HepG2 (cell line): ENCODE results near the gene COL18A1. TPM values are rescaled to one million over a fixed set of nuclear protein-coding genes. Genes with fewer than 3 reads are reported as not detected.

Source experiments
- ARID2 ChIP-seq: sonication (generic); formaldehyde crosslinking; IDR thresholded peaks from 2 replicates; pipeline ENCODE4 v1.8.1; 2022; ENCODE audit warnings: mild to moderate bottlenecking, missing genetic modification reagents, borderline replicate concordance
- BORCS8-MEF2B ChIP-seq: sonication (generic); formaldehyde crosslinking; IDR thresholded peaks from 2 replicates; pipeline ENCODE4 v1.8.0; 2022; ENCODE audit warnings: mild to moderate bottlenecking, missing genetic modification reagents
- CCAR2 ChIP-seq: fragments of 200-400 bp; formaldehyde crosslinking; optimal IDR thresholded peaks from 2 replicates; pipeline ENCODE3; 2018; ENCODE audit warnings: low read depth, mild to moderate bottlenecking, low read length, moderate library complexity
- DR1 ChIP-seq: sonication (generic); formaldehyde crosslinking; IDR thresholded peaks from 2 replicates; pipeline ENCODE4 v1.8.0; 2021; ENCODE audit warnings: mild to moderate bottlenecking, missing genetic modification reagents, inconsistent platforms
- EP300 ChIP-seq, 3 experiments: sonication (generic) in 1 of 3; formaldehyde crosslinking in 1 of 3; IDR thresholded peaks; 2 replicates each; pipeline versions ENCODE4 v1.5.1 to v1.6.1; 2011 to 2020; ENCODE audit warnings: low read depth in 2 of 3, low read length in 2 of 3, borderline replicate concordance in 1 of 3, improper control_type of control experiment in 1 of 3, mild to moderate bottlenecking in 1 of 3, missing genetic modification reagents in 1 of 3, moderate library complexity in 1 of 3
- FLYWCH1 ChIP-seq: sonication (generic); formaldehyde crosslinking; IDR thresholded peaks from 2 replicates; pipeline ENCODE4 v1.8.1; 2023; ENCODE audit warnings: mild to moderate bottlenecking, missing genetic modification reagents
- GABPA ChIP-seq, 2 experiments: IDR thresholded peaks; 2 replicates each; pipeline ENCODE4 v1.6.1; 2011 to 2016; ENCODE audit warnings: low read depth in 2 of 2, low read length in 1 of 2, missing biosample characterization in 1 of 2, missing genetic modification characterization in 1 of 2
- GABPB1 ChIP-seq: IDR thresholded peaks from 2 replicates; pipeline ENCODE4 v1.6.1; 2016; ENCODE audit warnings: mild to moderate bottlenecking, missing genetic modification reagents, moderate library complexity, missing compliant biosample characterization
- GFI1 ChIP-seq: sonication (generic); formaldehyde crosslinking; IDR thresholded peaks from 2 replicates; pipeline ENCODE4 v1.5.0; 2020; ENCODE audit warnings: missing genetic modification reagents, mild to moderate bottlenecking, borderline replicate concordance
- HNRNPLL ChIP-seq: fragments of 200-400 bp; formaldehyde crosslinking; IDR thresholded peaks from 2 replicates; pipeline ENCODE4 v1.6.1; 2017; ENCODE audit warnings: mild to moderate bottlenecking, low read depth, low read length; ENCODE audit not compliant: poor library complexity, severe bottlenecking
- KDM3A ChIP-seq: IDR thresholded peaks from 2 replicates; pipeline ENCODE4 v1.6.1; 2018; ENCODE audit warnings: low read depth, missing compliant biosample characterization
- MLLT10 ChIP-seq: sonication (generic); formaldehyde crosslinking; IDR thresholded peaks from 2 replicates; pipeline ENCODE4 v1.4.0; 2020; ENCODE audit warnings: missing genetic modification reagents
- RARA ChIP-seq: IDR thresholded peaks from 2 replicates; pipeline ENCODE4 v1.6.1; 2016; ENCODE audit warnings: missing genetic modification reagents, missing compliant biosample characterization
- RBM39 ChIP-seq: fragments of 200-400 bp; formaldehyde crosslinking; IDR thresholded peaks from one replicate; pipeline ENCODE4 v1.6.1; 2018; ENCODE audit warnings: antibody characterized with exemption, mild to moderate bottlenecking, low read depth, low read length; ENCODE audit not compliant: poor library complexity, severe bottlenecking
- SIX4 ChIP-seq: sonication (generic); formaldehyde crosslinking; IDR thresholded peaks from 2 replicates; pipeline ENCODE4 v1.4.0; 2020; ENCODE audit warnings: missing genetic modification reagents
- TAF1 ChIP-seq: sonication (generic); formaldehyde crosslinking; IDR thresholded peaks from 2 replicates; pipeline ENCODE4 v1.4.0; 2020; ENCODE audit warnings: missing genetic modification reagents
- TBL1XR1 ChIP-seq: fragments of 150-350 bp; IDR thresholded peaks from 2 replicates; pipeline ENCODE4 v1.6.1; 2014; ENCODE audit warnings: borderline replicate concordance, low read length; ENCODE audit not compliant: partially characterized antibody
- ZBTB7A ChIP-seq: sonication (generic); formaldehyde crosslinking; IDR thresholded peaks from 2 replicates; pipeline ENCODE4 v1.8.0; 2022; ENCODE audit warnings: mild to moderate bottlenecking, missing genetic modification reagents
- ZNF143 ChIP-seq: sonication (generic); formaldehyde crosslinking; IDR thresholded peaks from 2 replicates; pipeline ENCODE4 v1.4.0; 2020; ENCODE audit warnings: missing genetic modification reagents
- ZNF160 ChIP-seq: sonication (generic); formaldehyde crosslinking; IDR thresholded peaks from 2 replicates; pipeline ENCODE4 v1.8.0; 2022; ENCODE audit warnings: mild to moderate bottlenecking, inconsistent platforms, missing genetic modification reagents
- ZNF232 ChIP-seq: sonication (generic); formaldehyde crosslinking; IDR thresholded peaks from 2 replicates; pipeline ENCODE4 v1.4.0; 2020; ENCODE audit warnings: missing genetic modification reagents, borderline replicate concordance
- ZNF3 ChIP-seq: IDR thresholded peaks from 2 replicates; pipeline ENCODE4 v1.7.0; 2017; ENCODE audit warnings: inconsistent platforms
- ZNF512 ChIP-seq: sonication (generic); formaldehyde crosslinking; IDR thresholded peaks from 2 replicates; pipeline ENCODE4 v1.4.0; 2020; ENCODE audit warnings: mild to moderate bottlenecking, missing genetic modification reagents
- ZNF570 ChIP-seq: sonication (generic); formaldehyde crosslinking; IDR thresholded peaks from 2 replicates; pipeline ENCODE4 v1.4.0; 2020; ENCODE audit warnings: mild to moderate bottlenecking, missing genetic modification reagents, borderline replicate concordance
- ZNF792 ChIP-seq: IDR thresholded peaks from 2 replicates; pipeline ENCODE4 v1.6.1; 2016
- polyA plus RNA-seq, 8 experiments: library from polyadenylated mRNA; depleted of rRNA in 3 of 8; stranded (reverse) in 7 of 8; unstranded in 1 of 8; fragments of >200 nt; fragmentation: Illumina TruSeq in 4 of 8; extraction: Trizol in 4 of 8; gene quantifications; 2 replicates each; pipeline versions ENCODE4 v1.2.1 to v1.2.3, GENCODE V29; 2011 to 2016; ENCODE audit warnings: low read depth in 4 of 8, missing spikeins in 1 of 8, mixed read lengths in 1 of 8; ENCODE audit not compliant: insufficient read depth in 1 of 8
- total RNA-seq, 5 experiments: library from RNA; depleted of rRNA; stranded (reverse); fragments of >200 nt; fragmentation: Illumina TruSeq; extraction: Trizol; gene quantifications; 2 replicates each; pipeline ENCODE4 v1.2.3, GENCODE V29; 2016; ENCODE audit warnings: low read depth in 1 of 5
- TF ChIP-seq, protein P1 (sequence below): sonication (generic); formaldehyde crosslinking; IDR thresholded peaks from 2 replicates; pipeline ENCODE4 v1.8.0; 2023; ENCODE audit warnings: mild to moderate bottlenecking, missing genetic modification reagents
- TF ChIP-seq, protein P2 (sequence below): IDR thresholded peaks from 2 replicates; pipeline ENCODE4 v1.6.1; 2016; ENCODE audit warnings: missing compliant biosample characterization, missing genetic modification reagents, borderline replicate concordance

Gene COL18A1
- total and polyA plus RNA-seq, 2 of the 13 experiments (the other 11 are each of a cell fraction or from before 2014, with no cell fraction given): 79.0 to 102 TPM

- TF ChIP-seq ARID2 (CRISPR knock-in tag) (no peak), BORCS8-MEF2B (CRISPR knock-in tag) (no peak), ZNF232 (CRISPR knock-in tag) (no peak), ZNF792 (CRISPR knock-in tag) (no peak), EP300 (IDR thresholded peaks at IDR 0.05; ENCODE audit: low read depth in 2 of 2, low read length in 2 of 2) (peak in 1 of 2 experiments; percentile 80; a peak in 2 of 4 replicates), EP300 (CRISPR knock-in tag; IDR thresholded peaks at IDR 0.05; ENCODE audit: borderline replicate concordance) (no peak), ZNF570 (no peak), ZBTB7A (CRISPR knock-in tag) (peak; percentile 59; the same call in 1 of the 2 replicates), TBL1XR1 (no peak), GABPB1 (CRISPR knock-in tag) (0 out of 2 replicates have a peak, but pooled peaks have one; percentile 3), SIX4 (CRISPR knock-in tag) (no peak), ZNF143 (CRISPR knock-in tag) (no peak), MLLT10 (CRISPR knock-in tag) (no peak), RARA (peak; percentile 81), TAF1 (no peak; the same call in 1 of the 2 replicates), GABPA (IDR thresholded peaks at IDR 0.05; ENCODE audit: low read depth, low read length) (no peak), GABPA (CRISPR knock-in tag; IDR thresholded peaks at IDR 0.05; ENCODE audit: low read depth) (0 out of 2 replicates have a peak, but pooled peaks have one; percentile 11), DR1 (no peak), CCAR2 (no peak), ZNF3 (CRISPR knock-in tag) (peak; percentile 68; the same call in 1 of the 2 replicates), RBM39 (peak; percentile 16), GFI1 (peak; percentile 35; the same call in 1 of the 2 replicates), FLYWCH1 (CRISPR knock-in tag) (no peak), KDM3A (CRISPR knock-in tag) (no peak), ZNF512 (CRISPR knock-in tag) (no peak), HNRNPLL (no peak), ZNF160 (CRISPR knock-in tag) (no peak)
- TF ChIP-seq, protein P1, sequence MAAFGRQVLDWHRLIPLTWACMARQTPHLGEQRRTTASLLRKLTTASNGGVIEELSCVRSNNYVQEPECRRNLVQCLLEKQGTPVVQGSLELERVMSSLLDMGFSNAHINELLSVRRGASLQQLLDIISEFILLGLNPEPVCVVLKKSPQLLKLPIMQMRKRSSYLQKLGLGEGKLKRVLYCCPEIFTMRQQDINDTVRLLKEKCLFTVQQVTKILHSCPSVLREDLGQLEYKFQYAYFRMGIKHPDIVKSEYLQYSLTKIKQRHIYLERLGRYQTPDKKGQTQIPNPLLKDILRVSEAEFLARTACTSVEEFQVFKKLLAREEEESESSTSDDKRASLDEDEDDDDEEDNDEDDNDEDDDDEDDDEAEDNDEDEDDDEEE (CRISPR knock-in tag): no peak
- TF ChIP-seq, protein P2, sequence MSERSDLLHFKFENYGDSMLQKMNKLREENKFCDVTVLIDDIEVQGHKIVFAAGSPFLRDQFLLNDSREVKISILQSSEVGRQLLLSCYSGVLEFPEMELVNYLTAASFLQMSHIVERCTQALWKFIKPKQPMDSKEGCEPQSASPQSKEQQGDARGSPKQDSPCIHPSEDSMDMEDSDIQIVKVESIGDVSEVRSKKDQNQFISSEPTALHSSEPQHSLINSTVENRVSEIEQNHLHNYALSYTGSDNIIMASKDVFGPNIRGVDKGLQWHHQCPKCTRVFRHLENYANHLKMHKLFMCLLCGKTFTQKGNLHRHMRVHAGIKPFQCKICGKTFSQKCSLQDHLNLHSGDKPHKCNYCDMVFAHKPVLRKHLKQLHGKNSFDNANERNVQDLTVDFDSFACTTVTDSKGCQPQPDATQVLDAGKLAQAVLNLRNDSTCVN (CRISPR knock-in tag): no peak
These were observed 18.4 kb downstream of the COL18A1 start (continued) for GRCh38 chr21:45423201-45423955.
